CD4-positive, alpha-beta memory T cell (primary cell): ENCODE results near the gene FOXD3. TPM values are rescaled to one million over a fixed set of nuclear protein-coding genes. Genes with fewer than 3 reads are reported as not detected.
"Not testable (repeated sequence)": the region's sequence is repeated elsewhere in the genome, so short reads cannot be mapped to it uniquely, and the experiment has no call there.

Experiments
- CTCF ChIA-PET: fragments of 350-600 bp; sonication (Branson Sonifier 250); formaldehyde crosslinking; loops from one replicate; lab custom pipeline; 2021; ENCODE audit warnings: inconsistent platforms; ENCODE audit not compliant: partially characterized antibody; lab: Charles Lee
- POLR2A ChIA-PET: fragments of 350-600 bp; sonication (Branson Sonifier 250); formaldehyde crosslinking; loops from one replicate; lab custom pipeline; 2021; ENCODE audit not compliant: partially characterized antibody; lab: Charles Lee
- DNase-seq, 5 donors: peaks; one replicate each; pipeline versions ENCODE4 v3.0.0 to v3.0.0-alpha.2; 2020 to 2022; ENCODE audit warnings: mixed read lengths in 1 of 5
- H3K27ac ChIP-seq: one replicate; pipeline ENCODE4 v1.7.0; 2013; ENCODE audit warnings: low read depth, low read length
- H3K27me3 ChIP-seq: 2 replicates; pipeline ENCODE4 v1.7.0; 2013; ENCODE audit warnings: mild to moderate bottlenecking, low read length, moderate library complexity; ENCODE audit not compliant: insufficient read depth
- H3K36me3 ChIP-seq: 2 replicates; pipeline ENCODE4 v1.7.0; 2013; ENCODE audit warnings: mild to moderate bottlenecking, low read length, moderate library complexity; ENCODE audit not compliant: insufficient read depth
- H3K4me1 ChIP-seq: 2 replicates; pipeline ENCODE4 v1.7.0; 2013; ENCODE audit warnings: mild to moderate bottlenecking, low read length, moderate library complexity; ENCODE audit not compliant: insufficient read depth
- H3K4me3 ChIP-seq, 2 donors: one replicate each; pipeline ENCODE4 v1.7.0; 2013; ENCODE audit warnings: low read length in 2 of 2, mild to moderate bottlenecking in 1 of 2
- H3K9me3 ChIP-seq, 2 donors: one replicate each; pipeline ENCODE4 v1.7.0; 2013; ENCODE audit warnings: low read length in 2 of 2, control low read depth in 1 of 2; ENCODE audit not compliant: control insufficient read depth in 1 of 2
- H3K27ac Mint-ChIP-seq, 7 donors: one replicate each; pipeline ENCODE4 v1.8.0; 2020 to 2021; ENCODE audit warnings: mixed read lengths in 7 of 7, mild to moderate bottlenecking in 6 of 7, inconsistent platforms in 3 of 7, moderate library complexity in 3 of 7
- H3K27me3 Mint-ChIP-seq, 2 donors: one replicate each; pipeline ENCODE4 v1.8.0; 2020 to 2021; ENCODE audit warnings: mixed read lengths in 2 of 2
- H3K36me3 Mint-ChIP-seq, 2 donors: one replicate each; pipeline ENCODE4 v1.8.0; 2020 to 2021; ENCODE audit warnings: mixed read lengths in 2 of 2, inconsistent platforms in 1 of 2, mild to moderate bottlenecking in 1 of 2
- H3K4me1 Mint-ChIP-seq, 4 donors: one replicate each; pipeline ENCODE4 v1.8.0; 2020 to 2021; ENCODE audit warnings: mixed read lengths in 4 of 4, mild to moderate bottlenecking in 1 of 4
- H3K4me3 Mint-ChIP-seq, 8 donors: one replicate each; pipeline ENCODE4 v1.8.0; 2020 to 2021; ENCODE audit warnings: mixed read lengths in 8 of 8, mild to moderate bottlenecking in 7 of 8, moderate library complexity in 6 of 8, inconsistent platforms in 3 of 8
- H3K9me3 Mint-ChIP-seq, 8 donors: one replicate each; pipeline ENCODE4 v1.8.0; 2020 to 2021; ENCODE audit warnings: mixed read lengths in 8 of 8, mild to moderate bottlenecking in 5 of 8, inconsistent platforms in 3 of 8, moderate library complexity in 1 of 8
- intact Hi-C: fragments of 100-400 bp; cut with micrococcal nuclease; formaldehyde crosslinking; loops from one replicate; pipeline ENCODE4 v1.15.1; 2023
- polyA plus RNA-seq, 2 donors: library from polyadenylated mRNA; unstranded; fragments of 300-500 nt; fragmentation: Illumina TruSeq; gene quantifications; one replicate each; pipeline ENCODE4 v1.2.3, GENCODE V29; 2021
- total RNA-seq, 2 experiments: library from RNA; stranded (reverse); gene quantifications; one replicate each; pipeline ENCODE4 v1.2.3, GENCODE V29; 2021

The FOXD3 gene
- total and polyA plus RNA-seq, 4 experiments from 2014 or later = not detected

- H3K27ac ChIP-seq = no peak overlapping the region
- no peaks in the 10 kb centered on the region for H3K9me3 ChIP-seq
- peaks cover 67 to 74% of the 10 kb centered on the region in 2 donors for H3K27me3 Mint-ChIP-seq
- ChIA-PET POLR2A (interaction anchor here (0.8 kb wide), 1 partner anchor 11 kb away, joined by 3 read pairs; no protein-coding TSS in a partner anchor), CTCF (no interaction called here)
- intact Hi-C loops = no loop called here
- DNase-seq = peak in 1 of 5 donors; percentile 15
- H3K9me3 Mint-ChIP-seq = peaks cover 2 to 44% (median 30%) of the 10 kb centered on the region in 8 donors
- H3K36me3 Mint-ChIP-seq = peaks cover 0 to 3% of the 10 kb centered on the region in 2 donors
- peak overlapping the region in 7 of 8 donors; percentile 19 to 58 (median 36) for H3K4me3 Mint-ChIP-seq
- no peak overlapping the region for H3K4me3 ChIP-seq
- peaks cover 14% of the 10 kb centered on the region for H3K4me1 ChIP-seq
- peaks cover 63% of the 10 kb centered on the region for H3K27me3 ChIP-seq
- no peaks in the 10 kb centered on the region for H3K36me3 ChIP-seq
- peak overlapping the region in 3 of 7 donors; percentile 25 to 69 (median 49) for H3K27ac Mint-ChIP-seq
- peaks cover 12 to 33% (median 22%) of the 10 kb centered on the region in 4 donors for H3K4me1 Mint-ChIP-seq
These were observed 8.1 kb downstream of the FOXD3 start for GRCh38 chr1:63330331-63330916.

GRCh38 chr1:63342402-63342801 is 20.0 kb downstream of the FOXD3 start:
- no peaks in the 10 kb centered on the region for H3K4me1 Mint-ChIP-seq
- no peak overlapping the region for H3K4me3 Mint-ChIP-seq
- no peaks in the 10 kb centered on the region for H3K9me3 ChIP-seq
- no peaks in the 10 kb centered on the region for H3K27me3 ChIP-seq
- no peaks in the 10 kb centered on the region for H3K36me3 Mint-ChIP-seq
- no peaks in the 10 kb centered on the region for H3K4me1 ChIP-seq
- ChIA-PET CTCF (no interaction called here), POLR2A (interaction anchor here (1.1 kb wide), 1 partner anchor 10 kb away, joined by 3 read pairs; no protein-coding TSS in a partner anchor)
- H3K9me3 Mint-ChIP-seq = no peaks in the 10 kb centered on the region
- peaks cover 21 to 26% of the 10 kb centered on the region in 2 donors for H3K27me3 Mint-ChIP-seq
- no peak overlapping the region for H3K4me3 ChIP-seq
- H3K27ac ChIP-seq = no peak overlapping the region
- H3K36me3 ChIP-seq = no peaks in the 10 kb centered on the region
- H3K27ac Mint-ChIP-seq = no peak overlapping the region
- no peak for DNase-seq
- intact Hi-C loops = no loop called here

- H3K27me3 Mint-ChIP-seq = peaks cover 24 to 26% of the 10 kb centered on the region in 2 donors
- no peaks in the 10 kb centered on the region for H3K9me3 ChIP-seq
- H3K27me3 ChIP-seq = no peaks in the 10 kb centered on the region
- H3K4me3 Mint-ChIP-seq = no peak overlapping the region
- H3K27ac Mint-ChIP-seq = no peak overlapping the region
- H3K4me3 ChIP-seq = no peak overlapping the region
- no peak for DNase-seq
- POLR2A ChIA-PET = no interaction called here
- no peaks in the 10 kb centered on the region for H3K36me3 ChIP-seq
- H3K4me1 Mint-ChIP-seq = no peaks in the 10 kb centered on the region
- H3K4me1 ChIP-seq = no peaks in the 10 kb centered on the region
- H3K9me3 Mint-ChIP-seq = no peaks in the 10 kb centered on the region
- no peak overlapping the region for H3K27ac ChIP-seq
- no peaks in the 10 kb centered on the region for H3K36me3 Mint-ChIP-seq
- intact Hi-C loops = no loop called here
- CTCF ChIA-PET = no interaction called here
These were observed 21.6 kb downstream of the FOXD3 start for GRCh38 chr1:63343922-63344321.

GRCh38 chr1:63350320-63350719 is 28.0 kb downstream of the FOXD3 start:
- Histone ChIP-seq H3K4me1 (no peaks in the 10 kb centered on the region), H3K9me3 (no peaks in the 10 kb centered on the region), H3K27ac (no peak overlapping the region), H3K36me3 (no peaks in the 10 kb centered on the region), H3K4me3 (no peak overlapping the region), H3K27me3 (peaks cover 7% of the 10 kb centered on the region)
- no peak for DNase-seq
- peaks cover 25 to 40% of the 10 kb centered on the region in 2 donors for H3K27me3 Mint-ChIP-seq
- H3K36me3 Mint-ChIP-seq = no peaks in the 10 kb centered on the region
- ChIA-PET POLR2A (no interaction called here), CTCF (no interaction called here)
- H3K9me3 Mint-ChIP-seq = no peaks in the 10 kb centered on the region
- intact Hi-C loops = no loop called here
- no peak overlapping the region for H3K27ac Mint-ChIP-seq
- no peak overlapping the region for H3K4me3 Mint-ChIP-seq
- H3K4me1 Mint-ChIP-seq = no peaks in the 10 kb centered on the region

GRCh38 chr1:63352736-63353135 is 30.4 kb downstream of the FOXD3 start:
- H3K4me3 Mint-ChIP-seq = no peak overlapping the region
- H3K4me1 Mint-ChIP-seq = no peaks in the 10 kb centered on the region
- no peak overlapping the region for H3K27ac Mint-ChIP-seq
- Histone ChIP-seq H3K4me1 (no peaks in the 10 kb centered on the region), H3K9me3 (no peaks in the 10 kb centered on the region), H3K36me3 (no peaks in the 10 kb centered on the region), H3K27ac (no peak overlapping the region), H3K4me3 (no peak overlapping the region), H3K27me3 (peaks cover 7% of the 10 kb centered on the region)
- ChIA-PET CTCF (no interaction called here), POLR2A (no interaction called here)
- intact Hi-C loops = no loop called here
- no peak for DNase-seq
- peaks cover 15 to 31% of the 10 kb centered on the region in 2 donors for H3K27me3 Mint-ChIP-seq
- H3K36me3 Mint-ChIP-seq = no peaks in the 10 kb centered on the region
- H3K9me3 Mint-ChIP-seq = no peaks in the 10 kb centered on the region

GRCh38 chr1:63356234-63356633 is 33.9 kb downstream of the FOXD3 start:
- H3K4me3 ChIP-seq, H3K36me3 ChIP-seq, CTCF ChIA-PET, H3K27ac Mint-ChIP-seq, H3K27ac ChIP-seq, H3K9me3 Mint-ChIP-seq, DNase-seq, H3K4me1 ChIP-seq, H3K4me1 Mint-ChIP-seq, H3K9me3 ChIP-seq, H3K4me3 Mint-ChIP-seq, intact Hi-C loops, H3K36me3 Mint-ChIP-seq: not testable (repeated sequence)
- H3K27me3 ChIP-seq = peaks cover 12% of the 10 kb centered on the region
- POLR2A ChIA-PET = interaction anchor here (1.2 kb wide), 1 partner anchor 11 kb away, joined by 3 read pairs; no protein-coding TSS in a partner anchor
- H3K27me3 Mint-ChIP-seq = peaks cover 22 to 29% of the 10 kb centered on the region in 2 donors

- no peak for DNase-seq
- Histone ChIP-seq H3K36me3 (no peaks in the 10 kb centered on the region), H3K9me3 (no peaks in the 10 kb centered on the region), H3K27me3 (peaks cover 5% of the 10 kb centered on the region), H3K4me1 (no peaks in the 10 kb centered on the region), H3K27ac (no peak overlapping the region), H3K4me3 (no peak overlapping the region)
- H3K27ac Mint-ChIP-seq = no peak overlapping the region
- H3K4me1 Mint-ChIP-seq = no peaks in the 10 kb centered on the region
- H3K4me3 Mint-ChIP-seq = no peak overlapping the region
- intact Hi-C loops = no loop called here
- ChIA-PET POLR2A (no interaction called here), CTCF (no interaction called here)
- no peaks in the 10 kb centered on the region for H3K9me3 Mint-ChIP-seq
- no peaks in the 10 kb centered on the region for H3K36me3 Mint-ChIP-seq
- peaks cover 18 to 19% of the 10 kb centered on the region in 2 donors for H3K27me3 Mint-ChIP-seq
These were observed 37.2 kb downstream of the FOXD3 start for GRCh38 chr1:63359561-63359960.
